GM23338 (cell line): ENCODE data around the gene MOB2. TPM values are rescaled to one million over a fixed set of nuclear protein-coding genes. Genes with fewer than 3 reads are reported as not detected.

ENCODE experiments used
- ATAC-seq: fragments of 200-7000 bp; cut with Tn5 transposase; 3 replicates; pipeline ENCODE4 v1.9.1; 2020
- DNase-seq: peaks from one replicate; pipeline ENCODE4 v3.0.0-alpha.2; 2015; ENCODE audit warnings: low spot score
- H2AFZ ChIP-seq: fragments of 200-600 bp; sonication (generic); 2 replicates; pipeline ENCODE4 v1.8.0; 2016; ENCODE audit warnings: antibody characterized with exemption, mild to moderate bottlenecking, moderate library complexity
- H3F3A ChIP-seq: fragments of 200-600 bp; sonication (generic); replicated peaks from 2 replicates; pipeline ENCODE4 v1.8.0; 2017; ENCODE audit warnings: antibody characterized with exemption, mixed run types, low read depth
- H3K27ac ChIP-seq: fragments of 200-600 bp; sonication (generic); 2 replicates; pipeline ENCODE4 v1.6.1; 2016; ENCODE audit warnings: low read depth
- H3K27me3 ChIP-seq: fragments of 200-600 bp; sonication (generic); 2 replicates; pipeline ENCODE4 v1.8.0; 2016; ENCODE audit warnings: mild to moderate bottlenecking, mixed run types, moderate library complexity; ENCODE audit not compliant: insufficient read depth
- H3K36me3 ChIP-seq: fragments of 200-600 bp; sonication (generic); 2 replicates; pipeline ENCODE4 v1.8.0; 2016; ENCODE audit warnings: mild to moderate bottlenecking; ENCODE audit not compliant: insufficient read depth
- H3K4me1 ChIP-seq: fragments of 200-600 bp; sonication (generic); 2 replicates; pipeline ENCODE4 v1.8.0; 2016; ENCODE audit warnings: mild to moderate bottlenecking, moderate library complexity; ENCODE audit not compliant: insufficient read depth
- H3K4me2 ChIP-seq: fragments of 200-600 bp; sonication (generic); 2 replicates; pipeline ENCODE4 v1.7.1; 2017; ENCODE audit warnings: mixed run types
- H3K4me3 ChIP-seq: fragments of 200-600 bp; sonication (generic); 2 replicates; pipeline ENCODE4 v1.6.1; 2016; ENCODE audit warnings: mixed run types
- H3K79me2 ChIP-seq: fragments of 200-600 bp; sonication (generic); replicated peaks from 2 replicates; pipeline ENCODE4 v1.8.0; 2017; ENCODE audit warnings: mild to moderate bottlenecking; ENCODE audit not compliant: insufficient read depth
- H3K9me2 ChIP-seq: fragments of 200-600 bp; sonication (generic); 2 replicates; pipeline ENCODE4 v1.8.0; 2017; ENCODE audit not compliant: insufficient read depth
- H4K20me1 ChIP-seq: fragments of 200-600 bp; sonication (generic); replicated peaks from 2 replicates; pipeline ENCODE4 v1.8.0; 2017; ENCODE audit warnings: mild to moderate bottlenecking; ENCODE audit not compliant: insufficient read depth
- H3K27ac Mint-ChIP-seq: 2 replicates; pipeline ENCODE4 v1.8.0; 2020; ENCODE audit warnings: inconsistent platforms, mild to moderate bottlenecking, moderate library complexity, mixed read lengths
- H3K27me3 Mint-ChIP-seq: 3 replicates; pipeline ENCODE4 v1.8.0; 2022; ENCODE audit warnings: low read depth, mild to moderate bottlenecking, moderate library complexity, mixed read lengths, inconsistent platforms; ENCODE audit not compliant: insufficient read depth, poor library complexity
- H3K36me3 Mint-ChIP-seq: 3 replicates; pipeline ENCODE4 v1.8.0; 2021; ENCODE audit warnings: low read depth, mild to moderate bottlenecking, inconsistent platforms, moderate library complexity, mixed read lengths
- H3K4me1 Mint-ChIP-seq: 3 replicates; pipeline ENCODE4 v1.8.0; 2020; ENCODE audit warnings: mild to moderate bottlenecking, inconsistent platforms, mixed read lengths
- H3K4me3 Mint-ChIP-seq: 3 replicates; pipeline ENCODE4 v1.8.0; 2021; ENCODE audit warnings: moderate library complexity, mild to moderate bottlenecking, inconsistent platforms, mixed read lengths
- H3K9me3 Mint-ChIP-seq: 3 replicates; pipeline ENCODE4 v1.8.0; 2020; ENCODE audit warnings: moderate library complexity, mild to moderate bottlenecking, inconsistent platforms, mixed read lengths
- EZH2 ChIP-seq: fragments of 200-600 bp; sonication (generic); IDR thresholded peaks from one replicate; pipeline ENCODE4 v1.8.0; 2017; ENCODE audit warnings: antibody characterized with exemption, mild to moderate bottlenecking, low read depth; ENCODE audit not compliant: unreplicated experiment
- NANOG ChIP-seq: IDR thresholded peaks from 2 replicates; pipeline ENCODE4 v1.6.1; 2016; ENCODE audit warnings: antibody characterized with exemption, borderline replicate concordance
- ZNF114 ChIP-seq: fragments of 250-450 bp; sonication (Bioruptor Pico); IDR thresholded peaks from 2 replicates; pipeline ENCODE4 v1.5.0; 2020; ENCODE audit warnings: mild to moderate bottlenecking, moderate library complexity
- ZNF331 ChIP-seq: fragments of 250-450 bp; sonication (Bioruptor Pico); IDR thresholded peaks from 2 replicates; pipeline ENCODE4 v1.5.0; 2020; ENCODE audit warnings: low read depth, mild to moderate bottlenecking, moderate library complexity
- polyA plus RNA-seq: library from polyadenylated mRNA; unstranded; fragments of >200 nt; fragmentation: Nextera tagmentation; extraction: Ambion mirVana; gene quantifications from 2 replicates; pipeline ENCODE4 v1.2.1, GENCODE V29; 2016
- total RNA-seq: library from RNA; depleted of rRNA; stranded (reverse); fragments of >200 nt; shearing (Covaris generic); gene quantifications from 2 replicates; pipeline ENCODE4 v1.2.3, GENCODE V29; 2014; rRNA removed
- TF ChIP-seq, protein P1 (sequence below): IDR thresholded peaks from 2 replicates; pipeline ENCODE4 v1.6.1; 2016; ENCODE audit warnings: antibody characterized with exemption
- TF ChIP-seq, protein P2 (sequence below): IDR thresholded peaks from one replicate; pipeline ENCODE4 v1.6.1; 2018; ENCODE audit warnings: antibody characterized with exemption; ENCODE audit not compliant: unreplicated experiment
- TF ChIP-seq, protein P3 (sequence below): fragments of 250-450 bp; sonication (Bioruptor Pico); IDR thresholded peaks from 2 replicates; pipeline ENCODE4 v1.5.0; 2020; ENCODE audit warnings: mild to moderate bottlenecking, moderate library complexity

Gene MOB2
- total and polyA plus RNA-seq, 2 experiments from 2014 or later = 10.1 to 19.7 TPM

DNA sequence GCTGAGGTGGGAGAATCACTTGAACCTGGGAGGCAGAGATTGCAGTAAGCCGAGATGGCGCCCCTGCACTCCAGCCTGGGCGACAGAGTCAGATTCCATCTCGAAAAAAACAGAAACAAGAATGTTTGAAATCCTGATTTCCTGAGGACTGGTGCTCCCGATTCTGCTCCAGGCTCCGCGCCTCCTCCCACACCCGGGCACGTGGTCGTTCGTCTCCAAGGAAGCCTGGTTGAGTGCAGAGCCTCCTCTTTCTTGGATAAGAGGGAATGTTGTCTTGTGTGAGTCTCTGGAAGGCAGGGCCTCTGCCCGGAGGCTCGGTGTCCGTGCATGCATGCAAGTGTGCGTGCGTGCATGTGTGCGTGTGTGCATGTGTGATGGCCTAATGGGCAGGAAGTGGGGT, 66.8 kb downstream of the MOB2 start:
- H3K4me3 Mint-ChIP-seq = no peak overlapping the region
- no peak overlapping the region for H3K27ac Mint-ChIP-seq
- H3K27ac ChIP-seq = no peak overlapping the region
- peaks cover 24% of the 10 kb centered on the region for H3K27me3 Mint-ChIP-seq
- peaks cover 46% of the 10 kb centered on the region for H3K36me3 Mint-ChIP-seq
- no peaks in the 10 kb centered on the region for H3K4me1 ChIP-seq
- TF ChIP-seq ZNF114 (CRISPR knock-in tag) = no peak
- no peak for TF ChIP-seq ZNF331 (CRISPR knock-in tag)
- TF ChIP-seq, protein P1, sequence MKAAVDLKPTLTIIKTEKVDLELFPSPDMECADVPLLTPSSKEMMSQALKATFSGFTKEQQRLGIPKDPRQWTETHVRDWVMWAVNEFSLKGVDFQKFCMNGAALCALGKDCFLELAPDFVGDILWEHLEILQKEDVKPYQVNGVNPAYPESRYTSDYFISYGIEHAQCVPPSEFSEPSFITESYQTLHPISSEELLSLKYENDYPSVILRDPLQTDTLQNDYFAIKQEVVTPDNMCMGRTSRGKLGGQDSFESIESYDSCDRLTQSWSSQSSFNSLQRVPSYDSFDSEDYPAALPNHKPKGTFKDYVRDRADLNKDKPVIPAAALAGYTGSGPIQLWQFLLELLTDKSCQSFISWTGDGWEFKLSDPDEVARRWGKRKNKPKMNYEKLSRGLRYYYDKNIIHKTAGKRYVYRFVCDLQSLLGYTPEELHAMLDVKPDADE = no peak
- TF ChIP-seq NANOG = no peak
- TF ChIP-seq, protein P2, sequence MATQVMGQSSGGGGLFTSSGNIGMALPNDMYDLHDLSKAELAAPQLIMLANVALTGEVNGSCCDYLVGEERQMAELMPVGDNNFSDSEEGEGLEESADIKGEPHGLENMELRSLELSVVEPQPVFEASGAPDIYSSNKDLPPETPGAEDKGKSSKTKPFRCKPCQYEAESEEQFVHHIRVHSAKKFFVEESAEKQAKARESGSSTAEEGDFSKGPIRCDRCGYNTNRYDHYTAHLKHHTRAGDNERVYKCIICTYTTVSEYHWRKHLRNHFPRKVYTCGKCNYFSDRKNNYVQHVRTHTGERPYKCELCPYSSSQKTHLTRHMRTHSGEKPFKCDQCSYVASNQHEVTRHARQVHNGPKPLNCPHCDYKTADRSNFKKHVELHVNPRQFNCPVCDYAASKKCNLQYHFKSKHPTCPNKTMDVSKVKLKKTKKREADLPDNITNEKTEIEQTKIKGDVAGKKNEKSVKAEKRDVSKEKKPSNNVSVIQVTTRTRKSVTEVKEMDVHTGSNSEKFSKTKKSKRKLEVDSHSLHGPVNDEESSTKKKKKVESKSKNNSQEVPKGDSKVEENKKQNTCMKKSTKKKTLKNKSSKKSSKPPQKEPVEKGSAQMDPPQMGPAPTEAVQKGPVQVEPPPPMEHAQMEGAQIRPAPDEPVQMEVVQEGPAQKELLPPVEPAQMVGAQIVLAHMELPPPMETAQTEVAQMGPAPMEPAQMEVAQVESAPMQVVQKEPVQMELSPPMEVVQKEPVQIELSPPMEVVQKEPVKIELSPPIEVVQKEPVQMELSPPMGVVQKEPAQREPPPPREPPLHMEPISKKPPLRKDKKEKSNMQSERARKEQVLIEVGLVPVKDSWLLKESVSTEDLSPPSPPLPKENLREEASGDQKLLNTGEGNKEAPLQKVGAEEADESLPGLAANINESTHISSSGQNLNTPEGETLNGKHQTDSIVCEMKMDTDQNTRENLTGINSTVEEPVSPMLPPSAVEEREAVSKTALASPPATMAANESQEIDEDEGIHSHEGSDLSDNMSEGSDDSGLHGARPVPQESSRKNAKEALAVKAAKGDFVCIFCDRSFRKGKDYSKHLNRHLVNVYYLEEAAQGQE = no peak
- no peak for TF ChIP-seq EZH2
- TF ChIP-seq, protein P3, sequence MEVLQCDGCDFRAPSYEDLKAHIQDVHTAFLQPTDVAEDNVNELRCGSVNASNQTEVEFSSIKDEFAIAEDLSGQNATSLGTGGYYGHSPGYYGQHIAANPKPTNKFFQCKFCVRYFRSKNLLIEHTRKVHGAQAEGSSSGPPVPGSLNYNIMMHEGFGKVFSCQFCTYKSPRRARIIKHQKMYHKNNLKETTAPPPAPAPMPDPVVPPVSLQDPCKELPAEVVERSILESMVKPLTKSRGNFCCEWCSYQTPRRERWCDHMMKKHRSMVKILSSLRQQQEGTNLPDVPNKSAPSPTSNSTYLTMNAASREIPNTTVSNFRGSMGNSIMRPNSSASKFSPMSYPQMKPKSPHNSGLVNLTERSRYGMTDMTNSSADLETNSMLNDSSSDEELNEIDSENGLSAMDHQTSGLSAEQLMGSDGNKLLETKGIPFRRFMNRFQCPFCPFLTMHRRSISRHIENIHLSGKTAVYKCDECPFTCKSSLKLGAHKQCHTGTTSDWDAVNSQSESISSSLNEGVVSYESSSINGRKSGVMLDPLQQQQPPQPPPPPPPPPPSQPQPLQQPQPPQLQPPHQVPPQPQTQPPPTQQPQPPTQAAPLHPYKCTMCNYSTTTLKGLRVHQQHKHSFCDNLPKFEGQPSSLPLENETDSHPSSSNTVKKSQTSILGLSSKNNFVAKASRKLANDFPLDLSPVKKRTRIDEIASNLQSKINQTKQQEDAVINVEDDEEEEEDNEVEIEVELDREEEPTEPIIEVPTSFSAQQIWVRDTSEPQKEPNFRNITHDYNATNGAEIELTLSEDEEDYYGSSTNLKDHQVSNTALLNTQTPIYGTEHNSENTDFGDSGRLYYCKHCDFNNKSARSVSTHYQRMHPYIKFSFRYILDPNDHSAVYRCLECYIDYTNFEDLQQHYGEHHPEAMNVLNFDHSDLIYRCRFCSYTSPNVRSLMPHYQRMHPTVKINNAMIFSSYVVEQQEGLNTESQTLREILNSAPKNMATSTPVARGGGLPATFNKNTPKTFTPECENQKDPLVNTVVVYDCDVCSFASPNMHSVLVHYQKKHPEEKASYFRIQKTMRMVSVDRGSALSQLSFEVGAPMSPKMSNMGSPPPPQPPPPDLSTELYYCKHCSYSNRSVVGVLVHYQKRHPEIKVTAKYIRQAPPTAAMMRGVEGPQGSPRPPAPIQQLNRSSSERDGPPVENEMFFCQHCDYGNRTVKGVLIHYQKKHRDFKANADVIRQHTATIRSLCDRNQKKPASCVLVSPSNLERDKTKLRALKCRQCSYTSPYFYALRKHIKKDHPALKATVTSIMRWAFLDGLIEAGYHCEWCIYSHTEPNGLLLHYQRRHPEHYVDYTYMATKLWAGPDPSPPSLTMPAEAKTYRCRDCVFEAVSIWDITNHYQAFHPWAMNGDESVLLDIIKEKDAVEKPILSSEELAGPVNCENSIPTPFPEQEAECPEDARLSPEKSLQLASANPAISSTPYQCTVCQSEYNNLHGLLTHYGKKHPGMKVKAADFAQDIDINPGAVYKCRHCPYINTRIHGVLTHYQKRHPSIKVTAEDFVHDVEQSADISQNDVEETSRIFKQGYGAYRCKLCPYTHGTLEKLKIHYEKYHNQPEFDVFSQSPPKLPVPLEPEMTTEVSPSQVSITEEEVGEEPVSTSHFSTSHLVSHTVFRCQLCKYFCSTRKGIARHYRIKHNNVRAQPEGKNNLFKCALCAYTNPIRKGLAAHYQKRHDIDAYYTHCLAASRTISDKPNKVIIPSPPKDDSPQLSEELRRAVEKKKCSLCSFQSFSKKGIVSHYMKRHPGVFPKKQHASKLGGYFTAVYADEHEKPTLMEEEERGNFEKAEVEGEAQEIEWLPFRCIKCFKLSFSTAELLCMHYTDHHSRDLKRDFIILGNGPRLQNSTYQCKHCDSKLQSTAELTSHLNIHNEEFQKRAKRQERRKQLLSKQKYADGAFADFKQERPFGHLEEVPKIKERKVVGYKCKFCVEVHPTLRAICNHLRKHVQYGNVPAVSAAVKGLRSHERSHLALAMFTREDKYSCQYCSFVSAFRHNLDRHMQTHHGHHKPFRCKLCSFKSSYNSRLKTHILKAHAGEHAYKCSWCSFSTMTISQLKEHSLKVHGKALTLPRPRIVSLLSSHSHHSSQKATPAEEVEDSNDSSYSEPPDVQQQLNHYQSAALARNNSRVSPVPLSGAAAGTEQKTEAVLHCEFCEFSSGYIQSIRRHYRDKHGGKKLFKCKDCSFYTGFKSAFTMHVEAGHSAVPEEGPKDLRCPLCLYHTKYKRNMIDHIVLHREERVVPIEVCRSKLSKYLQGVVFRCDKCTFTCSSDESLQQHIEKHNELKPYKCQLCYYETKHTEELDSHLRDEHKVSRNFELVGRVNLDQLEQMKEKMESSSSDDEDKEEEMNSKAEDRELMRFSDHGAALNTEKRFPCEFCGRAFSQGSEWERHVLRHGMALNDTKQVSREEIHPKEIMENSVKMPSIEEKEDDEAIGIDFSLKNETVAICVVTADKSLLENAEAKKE = no peak
- ATAC-seq (no peak), DNase-seq (no peak)
- H4K20me1 ChIP-seq = no peaks in the 10 kb centered on the region
- no peaks in the 10 kb centered on the region for H3K4me1 Mint-ChIP-seq
- H3K36me3 ChIP-seq = no peaks in the 10 kb centered on the region
- no peak overlapping the region for H3K4me2 ChIP-seq
- peaks cover 49% of the 10 kb centered on the region for H3K9me3 Mint-ChIP-seq
- no peak overlapping the region for H2AFZ ChIP-seq
- H3K4me3 ChIP-seq = no peak overlapping the region
- H3K79me2 ChIP-seq = peaks cover 46% of the 10 kb centered on the region
- no peaks in the 10 kb centered on the region for H3K9me2 ChIP-seq
- no peaks in the 10 kb centered on the region for H3F3A ChIP-seq
- no peaks in the 10 kb centered on the region for H3K27me3 ChIP-seq

Other genes starting within 250 kb of the MOB2 start
- 11.7 and 18.0 TPM in 2 replicates for gene TOLLIP, start 177.1 kb downstream of the MOB2 start, total RNA-seq
- gene TOLLIP, start 177.1 kb downstream of the MOB2 start, polyA plus RNA-seq = 9.7 and 13.5 TPM in 2 replicates
- 15.0 and 20.3 TPM in 2 replicates for gene BRSK2, start 96.8 kb downstream of the MOB2 start, total RNA-seq
- gene BRSK2, start 96.8 kb downstream of the MOB2 start, polyA plus RNA-seq = 7.2 and 10.1 TPM in 2 replicates
- gene DUSP8, start 85.5 kb upstream of the MOB2 start, total RNA-seq = 1.1 and 3.3 TPM in 2 replicates
- 1.1 TPM in 2 replicates for gene DUSP8, start 85.5 kb upstream of the MOB2 start, polyA plus RNA-seq
- gene KRTAP5-1, start 98.5 kb upstream of the MOB2 start, total RNA-seq = not detected in 2 replicates
- not detected in 2 replicates for gene KRTAP5-1, start 98.5 kb upstream of the MOB2 start, polyA plus RNA-seq
- not detected in 2 replicates for gene KRTAP5-2, start 111.5 kb upstream of the MOB2 start, total RNA-seq
- not detected in 2 replicates for gene KRTAP5-2, start 111.5 kb upstream of the MOB2 start, polyA plus RNA-seq
- gene KRTAP5-3, start 121.7 kb upstream of the MOB2 start, total RNA-seq = not detected in 2 replicates
- not detected in 2 replicates for gene KRTAP5-3, start 121.7 kb upstream of the MOB2 start, polyA plus RNA-seq
- gene KRTAP5-4, start 135.4 kb upstream of the MOB2 start, total RNA-seq = not detected in 2 replicates
- not detected in 2 replicates for gene KRTAP5-4, start 135.4 kb upstream of the MOB2 start, polyA plus RNA-seq
- gene KRTAP5-5, start 143.0 kb upstream of the MOB2 start, total RNA-seq = not detected in 2 replicates
- not detected in 2 replicates for gene KRTAP5-5, start 143.0 kb upstream of the MOB2 start, polyA plus RNA-seq
- not detected in 2 replicates for gene KRTAP5-6, start 210.4 kb upstream of the MOB2 start, total RNA-seq
- not detected in 2 replicates for gene KRTAP5-6, start 210.4 kb upstream of the MOB2 start, polyA plus RNA-seq